Esophagus squamous epithelium (tissue), 4 donors: ENCODE results near the gene GAL3ST2.

ENCODE experiments used
- CTCF ChIP-seq, 6 experiments: fragments of 450-650 bp in 4 of 6; fragments of 200-600 bp in 2 of 6; sonication (generic) in 2 of 6; IDR thresholded peaks; one replicate each; pipeline ENCODE4 v1.5.1; 2016 to 2019; ENCODE audit warnings: antibody characterized with exemption in 6 of 6, mild to moderate bottlenecking in 4 of 6, moderate library complexity in 4 of 6
- POLR2A ChIP-seq, 4 donors: fragments of 450-650 bp; IDR thresholded peaks; one replicate each; pipeline ENCODE4 v1.6.1; 2017; ENCODE audit warnings: antibody characterized with exemption in 4 of 4, mild to moderate bottlenecking in 4 of 4, moderate library complexity in 3 of 4

- TF ChIP-seq POLR2A (IDR thresholded peaks at IDR 0.05) (no peak), CTCF (IDR thresholded peaks at IDR 0.05) (no peak)
Measured at GRCh38 chr2:241814393-241814642, 37.7 kb downstream of the GAL3ST2 start.
